DND-41 (cell line): ENCODE results near the gene NRXN3.

Experiments
- ATAC-seq: fragments of 200-7000 bp; cut with Tn5 transposase; 3 replicates; pipeline ENCODE4 v1.9.1; 2021; ENCODE audit warnings: low read depth; ENCODE audit not compliant: insufficient read depth
- DNase-seq: peaks from one replicate; pipeline ENCODE4 v3.0.0-alpha.2; 2020
- H2AFZ ChIP-seq: 2 replicates; pipeline ENCODE4 v1.6.0; 2012; ENCODE audit warnings: low read depth, low read length
- H3K27ac ChIP-seq: 2 replicates; pipeline ENCODE4 v1.5.1; 2012; ENCODE audit warnings: low read length, inconsistent platforms
- H3K27me3 ChIP-seq: fragments of 200-600 bp; sonication (generic); 2 replicates; pipeline ENCODE4 v1.6.0; 2012; ENCODE audit warnings: low read length, mild to moderate bottlenecking, inconsistent platforms; ENCODE audit not compliant: insufficient read depth, poor library complexity
- H3K36me3 ChIP-seq: 2 replicates; pipeline ENCODE4 v1.5.1; 2012; ENCODE audit warnings: low read length, inconsistent platforms; ENCODE audit not compliant: insufficient read depth
- H3K4me1 ChIP-seq: 2 replicates; pipeline ENCODE4 v1.5.1; 2012; ENCODE audit warnings: mild to moderate bottlenecking, low read length; ENCODE audit not compliant: insufficient read depth
- H3K4me2 ChIP-seq: 2 replicates; pipeline ENCODE4 v1.6.0; 2012; ENCODE audit warnings: mild to moderate bottlenecking, moderate library complexity, low read length, inconsistent platforms; ENCODE audit not compliant: insufficient read depth
- H3K4me3 ChIP-seq, 2 experiments: fragments of 200-600 bp in 1 of 2; shearing (Covaris generic) in 1 of 2; 2 replicates each; pipeline ENCODE4 v1.5.1; 2012 to 2016; ENCODE audit warnings: inconsistent platforms in 2 of 2, low read length in 2 of 2, mild to moderate bottlenecking in 2 of 2, low read depth in 1 of 2, moderate library complexity in 1 of 2
- H3K79me2 ChIP-seq: 2 replicates; pipeline ENCODE4 v1.6.0; 2012; ENCODE audit warnings: low read length, inconsistent platforms; ENCODE audit not compliant: insufficient read depth
- H3K9ac ChIP-seq: 2 replicates; pipeline ENCODE4 v1.6.0; 2012; ENCODE audit warnings: low read depth, mild to moderate bottlenecking, inconsistent platforms, low read length, moderate library complexity
- H3K9me3 ChIP-seq: 2 replicates; pipeline ENCODE4 v1.5.1; 2012; ENCODE audit warnings: low read length, moderate library complexity, mild to moderate bottlenecking, inconsistent platforms; ENCODE audit not compliant: insufficient read depth, severe bottlenecking
- H4K20me1 ChIP-seq: 2 replicates; pipeline ENCODE4 v1.6.0; 2012; ENCODE audit warnings: low read length; ENCODE audit not compliant: insufficient read depth
- CTCF ChIP-seq: IDR thresholded peaks from 2 replicates; pipeline ENCODE4 v1.5.1; 2012; ENCODE audit warnings: borderline replicate concordance, low read length, moderate library complexity, mild to moderate bottlenecking; ENCODE audit not compliant: poor library complexity, severe bottlenecking; ENCODE audit errors: extremely low read depth
- EZH2 ChIP-seq: IDR thresholded peaks from 3 replicates; pipeline ENCODE4 v1.6.1; 2012; ENCODE audit warnings: borderline replicate concordance, low read depth, mild to moderate bottlenecking, moderate library complexity, low read length, inconsistent platforms; ENCODE audit not compliant: severe bottlenecking

Gene NRXN3

DNA sequence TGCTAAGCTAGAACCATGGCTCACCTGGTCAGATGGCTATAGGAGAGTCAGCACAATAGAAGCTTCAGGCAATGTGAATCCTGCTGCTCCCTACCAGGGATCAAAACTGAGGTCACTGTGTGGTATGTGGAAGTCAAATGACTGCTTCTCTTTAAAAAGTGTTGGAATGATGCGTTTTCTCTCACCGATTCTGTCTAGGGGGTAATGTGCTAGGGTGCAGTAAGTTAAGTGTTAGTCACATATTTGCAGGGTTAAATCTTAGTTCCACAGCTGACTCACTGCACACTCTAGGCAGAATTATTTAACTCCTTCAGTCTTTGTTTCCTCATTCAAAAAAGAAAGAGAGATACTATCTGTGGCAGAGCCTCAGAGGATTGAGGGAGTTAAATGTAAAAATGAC, 1344.5 kb downstream of the NRXN3 start:
- H3K79me2 ChIP-seq: no peaks in the 10 kb centered on the region
- H3K27ac ChIP-seq: no peak overlapping the region
- H3K4me3 ChIP-seq: no peak overlapping the region
- H4K20me1 ChIP-seq: no peaks in the 10 kb centered on the region
- H3K4me2 ChIP-seq: no peak overlapping the region
- H3K4me1 ChIP-seq: no peaks in the 10 kb centered on the region
- H2AFZ ChIP-seq: no peak overlapping the region
- no peaks in the 10 kb centered on the region for H3K36me3 ChIP-seq
- no peaks in the 10 kb centered on the region for H3K27me3 ChIP-seq
- no peaks in the 10 kb centered on the region for H3K9me3 ChIP-seq
- DNase-seq (no peak), ATAC-seq (no peak)
- no peak for TF ChIP-seq CTCF
- no peak for TF ChIP-seq EZH2
- no peak overlapping the region for H3K9ac ChIP-seq

DNA sequence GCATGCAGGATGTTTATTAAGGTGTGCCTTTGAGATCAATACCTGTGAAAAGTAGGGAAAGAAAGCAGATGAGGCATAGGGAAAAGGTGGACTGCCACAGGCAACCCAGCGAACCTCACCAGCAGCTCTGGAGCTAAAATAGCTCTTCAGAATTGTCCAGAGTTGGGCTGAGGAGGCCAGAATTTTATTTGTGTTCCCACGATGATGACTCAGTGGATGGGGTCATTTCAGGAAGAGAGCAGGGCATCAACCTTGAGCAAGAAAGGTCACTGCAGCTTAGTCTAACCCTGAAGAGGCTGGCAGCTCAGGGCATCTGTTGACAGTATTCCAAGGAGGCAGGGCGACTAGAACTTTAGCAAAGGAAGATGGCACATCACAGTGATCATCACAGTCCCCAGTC, 1345.0 kb downstream of the NRXN3 start:
- Histone ChIP-seq H4K20me1 (no peaks in the 10 kb centered on the region), H3K4me2 (no peak overlapping the region), H3K79me2 (no peaks in the 10 kb centered on the region), H3K9me3 (no peaks in the 10 kb centered on the region), H3K36me3 (no peaks in the 10 kb centered on the region), H3K27me3 (no peaks in the 10 kb centered on the region), H3K4me3 (no peak overlapping the region), H2AFZ (no peak overlapping the region), H3K27ac (no peak overlapping the region), H3K9ac (no peak overlapping the region), H3K4me1 (no peaks in the 10 kb centered on the region)
- no peak for TF ChIP-seq EZH2
- no peak for TF ChIP-seq CTCF
- no peak for DNase-seq
- no peak for ATAC-seq

DNA sequence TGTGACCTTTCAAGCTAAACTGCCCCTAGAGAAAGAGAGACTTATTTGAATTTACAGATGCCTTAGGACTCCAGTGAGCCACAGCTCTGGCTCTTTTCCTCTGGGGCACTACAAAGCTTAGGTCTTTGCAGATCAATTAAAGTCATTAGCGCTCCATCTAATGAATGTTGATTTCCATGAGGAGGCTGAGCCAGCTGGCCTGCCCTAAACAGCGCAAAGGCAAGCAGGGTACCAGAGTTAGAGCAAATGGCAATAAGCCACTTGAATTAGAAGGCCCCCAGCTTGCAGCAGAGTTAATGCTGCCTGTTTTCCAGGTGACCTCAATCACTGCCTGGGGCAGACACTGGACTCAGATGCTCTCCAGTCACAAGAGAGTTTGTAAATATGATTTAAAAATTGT, 1345.8 kb downstream of the NRXN3 start:
- H3K27ac ChIP-seq: no peak overlapping the region
- no peak overlapping the region for H3K4me2 ChIP-seq
- H2AFZ ChIP-seq: no peak overlapping the region
- H3K79me2 ChIP-seq: no peaks in the 10 kb centered on the region
- H3K4me3 ChIP-seq: no peak overlapping the region
- no peaks in the 10 kb centered on the region for H4K20me1 ChIP-seq
- no peak for ATAC-seq
- no peak for DNase-seq
- no peak overlapping the region for H3K9ac ChIP-seq
- no peaks in the 10 kb centered on the region for H3K27me3 ChIP-seq
- TF ChIP-seq CTCF: no peak
- TF ChIP-seq EZH2: no peak
- H3K9me3 ChIP-seq: no peaks in the 10 kb centered on the region
- H3K36me3 ChIP-seq: no peaks in the 10 kb centered on the region
- no peaks in the 10 kb centered on the region for H3K4me1 ChIP-seq

- no peak overlapping the region for H3K27ac ChIP-seq
- no peak overlapping the region for H3K4me2 ChIP-seq
- ATAC-seq: no peak
Measured at GRCh38 chr14:79525416-79525815, 1355.2 kb downstream of the NRXN3 start.

More at GRCh38 chr14:79525416-79525815, 1355.2 kb downstream of the NRXN3 start:
- Histone ChIP-seq H3K27me3 (no peaks in the 10 kb centered on the region), H3K9me3 (no peaks in the 10 kb centered on the region), H3K36me3 (no peaks in the 10 kb centered on the region), H3K4me1 (no peaks in the 10 kb centered on the region), H4K20me1 (no peaks in the 10 kb centered on the region), H2AFZ (no peak overlapping the region), H3K4me3 (no peak overlapping the region), H3K79me2 (no peaks in the 10 kb centered on the region), H3K9ac (no peak overlapping the region)
- TF ChIP-seq EZH2: no peak
- no peak for TF ChIP-seq CTCF
- DNase-seq: no peak
